HG02943 (cell line): Measurements from ENCODE around the gene EXOG.
"Not testable (repeated sequence)": the region's sequence is repeated elsewhere in the genome, so short reads cannot be mapped to it uniquely, and the experiment has no call there.

ENCODE experiments used
- ATAC-seq: cut with Tn5 transposase; IDR thresholded peaks from one replicate; pipeline ENCODE4 v1.9.1; 2021; ENCODE audit warnings: mild to moderate bottlenecking, low read depth, moderate library complexity; ENCODE audit not compliant: unreplicated experiment

Gene EXOG

GRCh38 chr3:38561746-38562466 lies 65.8 kb downstream of the EXOG start:
- ATAC-seq, result no peak

DNA sequence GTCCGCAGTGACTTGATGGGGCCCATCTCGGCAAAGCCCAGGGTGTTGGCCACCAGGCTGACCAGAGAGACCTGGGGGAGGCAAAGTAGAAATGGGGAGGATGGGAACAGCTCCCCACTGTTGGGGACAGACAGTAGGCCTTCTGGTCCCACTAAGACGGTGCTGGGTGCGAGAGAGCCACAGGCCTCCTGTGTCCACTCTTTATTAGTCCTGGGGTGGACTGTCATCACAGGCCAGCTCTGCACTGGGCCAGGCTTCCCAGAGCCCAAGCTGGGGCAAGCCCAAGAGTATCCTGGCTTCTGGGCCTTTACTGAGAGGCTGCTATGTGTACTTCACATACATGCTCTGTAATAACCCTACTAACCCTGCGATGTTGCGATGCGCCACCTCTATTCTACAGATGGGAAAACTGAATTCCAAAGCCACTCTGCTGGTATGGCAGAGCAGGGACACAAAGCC lies 66.4 kb downstream of the EXOG start:
- ATAC-seq, result no peak

- ATAC-seq, result no peak
These were observed 67.1 kb downstream of the EXOG start for GRCh38 chr3:38563070-38563885.

- ATAC-seq, result no peak
These were observed 67.7 kb downstream of the EXOG start for GRCh38 chr3:38563886-38564270.

DNA sequence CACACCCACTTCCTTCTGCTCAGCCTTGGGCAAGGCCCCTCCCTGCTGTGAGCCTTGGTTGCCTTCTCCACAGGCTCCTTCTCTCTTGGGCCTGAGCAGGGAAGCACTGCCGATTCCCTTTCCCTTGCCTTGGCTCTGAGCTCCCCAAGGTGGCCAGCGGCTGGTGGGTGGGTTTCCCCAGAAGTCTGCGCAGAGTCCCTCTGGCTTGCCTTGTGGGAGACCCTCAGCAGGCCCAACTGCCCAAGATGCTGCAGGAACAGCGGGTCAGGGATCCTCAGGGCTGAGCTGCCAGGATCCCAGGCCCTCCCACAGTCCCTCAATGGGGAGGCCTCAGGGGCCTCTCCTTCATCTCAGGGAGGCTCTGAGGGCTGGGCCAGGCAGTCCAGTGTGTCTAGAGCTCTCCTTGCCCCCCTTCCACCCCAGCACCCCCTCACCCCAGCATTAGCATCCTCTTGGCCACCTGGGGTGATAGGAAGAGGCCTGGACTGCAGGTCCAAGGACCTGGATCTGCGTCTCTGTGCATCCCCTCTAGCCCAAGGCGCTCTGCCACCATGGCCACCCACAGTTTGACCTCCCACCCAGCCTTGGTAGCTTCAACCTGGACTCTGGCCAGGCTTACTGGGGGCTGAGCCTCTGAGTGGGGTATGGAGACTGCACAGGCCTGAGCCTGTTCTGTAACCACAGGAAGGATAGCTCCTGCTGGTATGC lies 68.6 kb downstream of the EXOG start:
- no peak for ATAC-seq

GRCh38 chr3:38565339-38566214 lies 69.4 kb downstream of the EXOG start:
- no peak for ATAC-seq

- no peak for ATAC-seq
These were observed 70.0 kb downstream of the EXOG start for GRCh38 chr3:38566215-38566528.

GRCh38 chr3:38566794-38567193 lies 70.7 kb downstream of the EXOG start:
- ATAC-seq, result not testable (repeated sequence)

GRCh38 chr3:38567498-38567897 lies 71.4 kb downstream of the EXOG start:
- ATAC-seq, result no peak

DNA sequence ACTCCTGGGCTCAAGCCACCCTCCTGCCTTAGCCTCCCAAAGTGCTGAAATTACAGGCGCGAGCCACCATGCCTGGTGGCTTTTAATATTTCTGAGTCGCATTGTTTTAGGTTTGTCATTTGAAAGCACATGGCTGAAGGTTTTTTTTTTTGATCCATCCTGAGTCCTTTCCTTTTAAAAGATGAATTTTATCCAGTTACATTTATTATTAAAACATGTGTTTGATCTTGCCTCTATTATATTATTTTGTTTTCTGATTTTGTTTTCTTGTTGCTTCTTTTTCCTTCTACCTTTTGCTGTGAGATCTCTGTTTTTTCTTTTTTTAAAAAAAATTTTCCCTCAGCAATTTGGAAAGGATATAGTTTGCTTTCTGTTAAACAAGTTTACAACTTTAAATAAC lies 77.0 kb downstream of the EXOG start:
- no peak for ATAC-seq

GRCh38 chr3:38573556-38573955 lies 77.4 kb downstream of the EXOG start:
- no peak for ATAC-seq

DNA sequence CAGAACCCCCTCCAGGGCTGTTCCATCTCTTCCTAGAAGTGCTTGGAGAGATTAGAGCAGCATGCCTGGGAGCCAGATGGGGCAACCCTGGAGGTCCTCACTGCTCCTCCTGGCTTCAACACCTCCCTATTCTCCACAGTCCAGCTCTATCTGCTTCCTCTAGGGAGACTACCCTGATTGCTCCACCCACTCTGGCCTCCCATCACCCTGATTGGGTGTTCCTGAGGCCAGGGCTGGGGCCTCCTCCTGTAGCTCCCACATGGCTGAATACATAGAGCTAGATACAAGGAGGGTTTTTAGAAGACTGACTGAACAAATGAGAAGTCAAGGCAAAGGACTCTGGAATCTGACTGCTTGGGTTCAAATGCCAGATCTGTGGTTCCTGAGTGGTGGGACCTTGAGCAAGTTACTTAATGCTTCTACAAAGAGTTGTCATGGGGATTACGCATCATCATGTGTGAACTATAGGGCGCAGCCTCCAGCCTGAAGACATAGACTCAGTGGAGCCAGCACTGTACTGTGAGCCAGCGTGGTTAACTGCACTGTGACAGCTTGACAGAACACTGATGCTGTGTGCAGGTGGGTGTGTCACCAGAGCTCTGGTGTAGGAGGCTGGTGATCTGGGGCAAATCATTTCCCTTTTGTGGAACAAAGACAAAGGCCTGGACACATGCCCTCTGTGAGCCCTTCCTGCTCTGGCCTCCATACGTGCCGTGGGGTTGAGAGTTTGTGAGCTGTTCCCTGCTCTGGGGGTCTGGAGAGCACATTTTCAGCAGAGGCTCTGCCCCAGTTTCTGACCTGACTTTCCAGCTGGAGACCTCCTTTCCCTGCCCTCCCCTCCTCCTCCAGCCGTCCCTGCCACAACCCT lies 78.5 kb downstream of the EXOG start:
- ATAC-seq, result no peak

GRCh38 chr3:38575279-38575843 lies 79.2 kb downstream of the EXOG start:
- ATAC-seq, result no peak
